KOPT-K1 (cell line): ENCODE results near the gene EMX2.

Experiments
- H3K27ac ChIP-seq: fragments of 200-600 bp; sonication (generic); 2 replicates; pipeline ENCODE4 v1.5.1; 2016; ENCODE audit warnings: antibody characterized with exemption, mild to moderate bottlenecking, low read depth, low read length; ENCODE audit not compliant: poor library complexity, severe bottlenecking
- H3K36me3 ChIP-seq: fragments of 200-600 bp; sonication (generic); 2 replicates; pipeline ENCODE4 v1.5.1; 2017; ENCODE audit warnings: antibody characterized with exemption, mild to moderate bottlenecking, low read length, moderate library complexity; ENCODE audit not compliant: insufficient read depth
- H3K9me3 ChIP-seq: fragments of 200-600 bp; sonication (generic); 2 replicates; pipeline ENCODE4 v1.5.1; 2017; ENCODE audit warnings: antibody characterized with exemption, low read length, mild to moderate bottlenecking; ENCODE audit not compliant: insufficient read depth, poor library complexity, severe bottlenecking

The EMX2 gene

GRCh38 chr10:117555017-117555416 lies 12.5 kb downstream of the EMX2 start:
- Histone ChIP-seq H3K36me3 (no peaks in the 10 kb centered on the region), H3K27ac (no peak overlapping the region), H3K9me3 (no peaks in the 10 kb centered on the region)

- Histone ChIP-seq H3K27ac (no peak overlapping the region), H3K36me3 (no peaks in the 10 kb centered on the region), H3K9me3 (no peaks in the 10 kb centered on the region)
Observed at GRCh38 chr10:117555863-117556262, 13.3 kb downstream of the EMX2 start.

GRCh38 chr10:117556356-117556755 lies 13.8 kb downstream of the EMX2 start:
- no peaks in the 10 kb centered on the region for H3K9me3 ChIP-seq
- H3K27ac ChIP-seq: no peak overlapping the region
- H3K36me3 ChIP-seq: no peaks in the 10 kb centered on the region

- Histone ChIP-seq H3K9me3 (no peaks in the 10 kb centered on the region), H3K27ac (no peak overlapping the region), H3K36me3 (no peaks in the 10 kb centered on the region)
Observed at GRCh38 chr10:117559712-117560111, 17.2 kb downstream of the EMX2 start.

GRCh38 chr10:117560942-117561341 lies 18.4 kb downstream of the EMX2 start:
- no peaks in the 10 kb centered on the region for H3K36me3 ChIP-seq
- H3K9me3 ChIP-seq: no peaks in the 10 kb centered on the region
- no peak overlapping the region for H3K27ac ChIP-seq

GRCh38 chr10:117562220-117562619 lies 19.7 kb downstream of the EMX2 start:
- no peak overlapping the region for H3K27ac ChIP-seq
- H3K9me3 ChIP-seq: no peaks in the 10 kb centered on the region
- H3K36me3 ChIP-seq: no peaks in the 10 kb centered on the region

- no peak overlapping the region for H3K27ac ChIP-seq
- no peaks in the 10 kb centered on the region for H3K36me3 ChIP-seq
- H3K9me3 ChIP-seq: no peaks in the 10 kb centered on the region
Observed at GRCh38 chr10:117562896-117563737, 20.6 kb downstream of the EMX2 start.

- H3K27ac ChIP-seq: no peak overlapping the region
- H3K9me3 ChIP-seq: no peaks in the 10 kb centered on the region
- H3K36me3 ChIP-seq: no peaks in the 10 kb centered on the region
Observed at GRCh38 chr10:117563780-117564179, 21.2 kb downstream of the EMX2 start.

- H3K9me3 ChIP-seq: no peaks in the 10 kb centered on the region
- no peaks in the 10 kb centered on the region for H3K36me3 ChIP-seq
- no peak overlapping the region for H3K27ac ChIP-seq
Observed at GRCh38 chr10:117565068-117565467, 22.5 kb downstream of the EMX2 start.

- no peaks in the 10 kb centered on the region for H3K36me3 ChIP-seq
- no peak overlapping the region for H3K27ac ChIP-seq
- no peaks in the 10 kb centered on the region for H3K9me3 ChIP-seq
Observed at GRCh38 chr10:117568334-117568733, 25.8 kb downstream of the EMX2 start.

GRCh38 chr10:117569610-117570390 lies 27.3 kb downstream of the EMX2 start:
- H3K27ac ChIP-seq: no peak overlapping the region
- no peaks in the 10 kb centered on the region for H3K9me3 ChIP-seq
- H3K36me3 ChIP-seq: no peaks in the 10 kb centered on the region

- Histone ChIP-seq H3K9me3 (no peaks in the 10 kb centered on the region), H3K27ac (no peak overlapping the region)
Observed at GRCh38 chr10:117570880-117571279, 28.3 kb downstream of the EMX2 start.

GRCh38 chr10:117574498-117575146 lies 32.1 kb downstream of the EMX2 start:
- no peaks in the 10 kb centered on the region for H3K9me3 ChIP-seq
- H3K27ac ChIP-seq: no peak overlapping the region
- no peaks in the 10 kb centered on the region for H3K36me3 ChIP-seq

More at GRCh38 chr10:117570880-117571279, 28.3 kb downstream of the EMX2 start:
- H3K36me3 ChIP-seq: no peaks in the 10 kb centered on the region

- Histone ChIP-seq H3K27ac (no peak overlapping the region), H3K36me3 (no peaks in the 10 kb centered on the region), H3K9me3 (no peaks in the 10 kb centered on the region)
Observed at GRCh38 chr10:117578490-117578889, 35.9 kb downstream of the EMX2 start.

- Histone ChIP-seq H3K9me3 (no peaks in the 10 kb centered on the region), H3K27ac (no peak overlapping the region), H3K36me3 (no peaks in the 10 kb centered on the region)
Observed at GRCh38 chr10:117578999-117579590, 36.5 kb downstream of the EMX2 start.
